C4-2B (cell line): Measurements from ENCODE around the gene CELA2A.

Source experiments
- ZFX ChIP-seq: fragments of 450-650 bp; IDR thresholded peaks from 2 replicates; pipeline ENCODE4 v1.6.1; 2017
- TF ChIP-seq, protein P1 (sequence below): fragments of 450-650 bp; conservative IDR thresholded peaks from 2 replicates; pipeline ENCODE4 v1.5.1; 2017; ENCODE audit warnings: mild to moderate bottlenecking

DNA sequence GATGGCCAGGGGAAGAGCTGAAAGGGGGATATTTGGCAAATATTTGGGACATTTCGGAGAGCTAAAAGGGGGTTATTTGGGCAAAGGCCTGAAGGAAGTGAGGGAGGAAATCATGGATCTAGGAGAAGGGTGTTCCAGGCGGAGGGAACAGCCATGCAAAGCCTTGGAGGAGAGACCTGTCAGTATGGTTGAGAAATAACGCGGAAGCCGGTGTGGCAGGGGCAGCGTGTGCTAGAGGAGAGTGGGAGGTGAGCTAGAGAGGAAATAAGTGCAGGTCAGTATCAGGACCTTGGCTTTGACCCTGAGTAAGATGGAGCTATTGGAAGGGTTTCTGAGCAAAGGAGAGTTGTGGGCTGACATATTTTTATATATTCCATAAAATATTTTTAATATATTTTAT, 15.3 kb upstream of the CELA2A start:
- TF ChIP-seq, protein P1, sequence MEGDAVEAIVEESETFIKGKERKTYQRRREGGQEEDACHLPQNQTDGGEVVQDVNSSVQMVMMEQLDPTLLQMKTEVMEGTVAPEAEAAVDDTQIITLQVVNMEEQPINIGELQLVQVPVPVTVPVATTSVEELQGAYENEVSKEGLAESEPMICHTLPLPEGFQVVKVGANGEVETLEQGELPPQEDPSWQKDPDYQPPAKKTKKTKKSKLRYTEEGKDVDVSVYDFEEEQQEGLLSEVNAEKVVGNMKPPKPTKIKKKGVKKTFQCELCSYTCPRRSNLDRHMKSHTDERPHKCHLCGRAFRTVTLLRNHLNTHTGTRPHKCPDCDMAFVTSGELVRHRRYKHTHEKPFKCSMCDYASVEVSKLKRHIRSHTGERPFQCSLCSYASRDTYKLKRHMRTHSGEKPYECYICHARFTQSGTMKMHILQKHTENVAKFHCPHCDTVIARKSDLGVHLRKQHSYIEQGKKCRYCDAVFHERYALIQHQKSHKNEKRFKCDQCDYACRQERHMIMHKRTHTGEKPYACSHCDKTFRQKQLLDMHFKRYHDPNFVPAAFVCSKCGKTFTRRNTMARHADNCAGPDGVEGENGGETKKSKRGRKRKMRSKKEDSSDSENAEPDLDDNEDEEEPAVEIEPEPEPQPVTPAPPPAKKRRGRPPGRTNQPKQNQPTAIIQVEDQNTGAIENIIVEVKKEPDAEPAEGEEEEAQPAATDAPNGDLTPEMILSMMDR = no peak
- TF ChIP-seq ZFX = no peak
